K562 (cell line): ENCODE measurements around the gene TEX54. TPM values are rescaled to one million over a fixed set of nuclear protein-coding genes. Genes with fewer than 3 reads are reported as not detected.
"Not testable (repeated sequence)": the region's sequence is repeated elsewhere in the genome, so short reads cannot be mapped to it uniquely, and the experiment has no call there.

Experiments
- ATAC-seq: fragments of 200-7000 bp; cut with Tn5 transposase; 3 replicates; pipeline ENCODE4 v1.9.1; 2020; ENCODE audit warnings: moderate library complexity
- BruUV-seq: library from RNA; stranded (reverse); fragments of 400-500 nt; replicated peaks from 2 replicates; lab custom pipeline; 2021; lab: Mats Ljungman, UMichigan
- CTCF ChIA-PET: fragments of 300-600 bp; formaldehyde crosslinking; extraction: SDS; loops from one replicate; lab custom pipeline; 2021; ENCODE audit warnings: low intra/inter-chr PET ratio; lab: Yijun Ruan, JAX
- POLR2A ChIA-PET: fragments of 300-600, 350-650 bp; sonication (Branson Sonifier 250); formaldehyde crosslinking; extraction: SDS; loops from one replicate; lab custom pipeline; 2021; ENCODE audit warnings: antibody characterized with exemption, inconsistent platforms; lab: Yijun Ruan, JAX
- DNase-seq, 4 experiments: peaks; one replicate each; pipeline versions ENCODE4 v3.0.0 to v3.0.0-alpha.2; 2011 to 2018; ENCODE audit warnings: low spot score in 3 of 4, mixed read lengths in 3 of 4; ENCODE audit errors: extremely low read depth in 1 of 4
- FAIRE-seq: peaks from 2 replicates; lab custom pipeline; 2011; peaks lifted over from hg19 to GRCh38; lab: Jason Lieb, UNC
- H2AFZ ChIP-seq: 2 replicates; pipeline ENCODE4 v1.6.0; 2011; ENCODE audit warnings: low read depth, low read length, control low read depth, inconsistent platforms
- H3K27ac ChIP-seq: fragments of 200-600 bp; 3 replicates; pipeline ENCODE4 v1.8.0; 2011; ENCODE audit warnings: low read depth, mild to moderate bottlenecking, control low read depth, inconsistent platforms, low read length, moderate library complexity, mixed read lengths; ENCODE audit errors: extremely low read depth
- H3K27me3 ChIP-seq, 2 experiments: fragments of 300-600 bp in 1 of 2; 2 replicates in 1 of 2; 3 replicates in 1 of 2; pipeline versions ENCODE4 v1.6.0 to v1.8.0; 2011; ENCODE audit warnings: inconsistent platforms in 2 of 2, low read length in 2 of 2, mild to moderate bottlenecking in 1 of 2, mixed read lengths in 1 of 2, moderate library complexity in 1 of 2; ENCODE audit not compliant: control insufficient read depth in 2 of 2, insufficient read depth in 2 of 2
- H3K36me3 ChIP-seq: fragments of 300-600 bp; 3 replicates; pipeline ENCODE4 v1.8.0; 2011; ENCODE audit warnings: mild to moderate bottlenecking, low read length, inconsistent platforms; ENCODE audit not compliant: control insufficient read depth, insufficient read depth
- H3K4me1 ChIP-seq, 2 experiments: fragments of 200-600 bp in 1 of 2; replicated peaks in 1 of 2; 2 replicates in 1 of 2; 3 replicates in 1 of 2; pipeline versions ENCODE4 v1.5.1 to v1.8.0; 2011; ENCODE audit warnings: inconsistent platforms in 2 of 2, low read length in 2 of 2, mild to moderate bottlenecking in 1 of 2, mixed read lengths in 1 of 2, moderate library complexity in 1 of 2; ENCODE audit not compliant: control insufficient read depth in 2 of 2, insufficient read depth in 2 of 2
- H3K4me2 ChIP-seq: 2 replicates; pipeline ENCODE4 v1.6.1; 2011; ENCODE audit warnings: low read length, control low read depth, inconsistent platforms, mixed read lengths; ENCODE audit not compliant: insufficient read depth
- H3K4me3 ChIP-seq: fragments of 200-600 bp; sonication (generic), shearing (Covaris generic); 2 replicates; pipeline ENCODE4 v1.5.1; 2016; ENCODE audit warnings: control low read depth, inconsistent platforms
- H3K79me2 ChIP-seq: fragments of 200-600 bp; 3 replicates; pipeline ENCODE4 v1.8.0; 2011; ENCODE audit warnings: low read length, inconsistent platforms; ENCODE audit not compliant: control insufficient read depth, insufficient read depth
- H3K9ac ChIP-seq, 2 experiments: 2 replicates each; pipeline versions ENCODE4 v1.6.0 to v1.6.1; 2011; ENCODE audit warnings: low read depth in 2 of 2, low read length in 2 of 2, control low read depth in 1 of 2, inconsistent platforms in 1 of 2, mild to moderate bottlenecking in 1 of 2, mixed read lengths in 1 of 2; ENCODE audit not compliant: insufficient read depth in 1 of 2
- H3K9me1 ChIP-seq: one replicate; pipeline ENCODE4 v1.6.0; 2011; ENCODE audit warnings: inconsistent platforms, mild to moderate bottlenecking, low read length, moderate library complexity; ENCODE audit not compliant: control insufficient read depth, insufficient read depth
- H3K9me3 ChIP-seq: replicated peaks from 2 replicates; pipeline ENCODE4 v1.5.1; 2011; ENCODE audit warnings: low read depth, low read length, inconsistent platforms; ENCODE audit not compliant: control insufficient read depth, insufficient read depth
- H4K20me1 ChIP-seq: replicated peaks from 2 replicates; pipeline ENCODE4 v1.6.1; 2011; ENCODE audit warnings: low read length, inconsistent platforms, mixed read lengths; ENCODE audit not compliant: control insufficient read depth, insufficient read depth
- BRCA1 ChIP-seq, 2 experiments: fragments of 450-650 bp in 1 of 2; sonication (generic) in 1 of 2; formaldehyde crosslinking in 1 of 2; IDR thresholded peaks; 2 replicates each; pipeline versions ENCODE4 v1.5.0 to v1.6.1; 2017 to 2020; ENCODE audit warnings: mild to moderate bottlenecking in 1 of 2, missing genetic modification reagents in 1 of 2
- FOXK1 ChIP-seq: sonication (generic); formaldehyde crosslinking; IDR thresholded peaks from 2 replicates; pipeline ENCODE4 v1.8.0; 2022; ENCODE audit warnings: missing genetic modification reagents, mild to moderate bottlenecking, borderline replicate concordance
- POLR2G ChIP-seq: fragments of 200-400 bp; formaldehyde crosslinking; IDR thresholded peaks from 2 replicates; pipeline ENCODE4 v1.6.1; 2017; ENCODE audit warnings: low read depth, mild to moderate bottlenecking, antibody characterized with exemption, low read length, moderate library complexity
- RBM14 ChIP-seq: fragments of 200-400 bp; formaldehyde crosslinking; IDR thresholded peaks from 2 replicates; pipeline ENCODE4 v1.6.1; 2018; ENCODE audit warnings: low read depth, mild to moderate bottlenecking, low read length, moderate library complexity, borderline replicate concordance; ENCODE audit not compliant: insufficient read depth
- ZFX ChIP-seq: sonication (generic); formaldehyde crosslinking; IDR thresholded peaks from 2 replicates; pipeline ENCODE4 v1.8.0; 2022; ENCODE audit warnings: mild to moderate bottlenecking, missing genetic modification reagents, moderate library complexity
- ZNF274 ChIP-seq: IDR thresholded peaks from 2 replicates; pipeline ENCODE4 v1.6.1; 2011; ENCODE audit warnings: low read depth, mild to moderate bottlenecking, low read length, moderate library complexity, borderline replicate concordance
- WGBS: fragments of 100-300 bp; shearing (Covaris generic); methylation state at CpG from one replicate; pipeline ENCODE4 v1.1.6; 2016; ENCODE audit warnings: low coverage, mixed read lengths; ENCODE audit not compliant: insufficient coverage; ENCODE audit errors: missing lambda C conversion rate; 5-methylcytosine and 5-hydroxymethylcytosine counted together
- in situ Hi-C: fragments of 300-500 bp; cut with MboI; formaldehyde crosslinking; loops from 4 replicates; pipeline ENCODE4 v1.15.0; 2018; ENCODE audit warnings: inconsistent platforms, mixed read lengths
- intact Hi-C: fragments of 100-400 bp; cut with micrococcal nuclease; formaldehyde crosslinking; loops from 2 replicates; pipeline ENCODE4 v1.14.2; 2022
- polyA plus RNA-seq, 8 experiments: library from polyadenylated mRNA; depleted of rRNA in 4 of 8; stranded (reverse) in 5 of 8; unstranded in 3 of 8; fragments of >200 nt; fragmentation: Nextera tagmentation in 2 of 8; fragmentation: Illumina TruSeq in 1 of 8; extraction: Ambion mirVana in 2 of 8; extraction: Trizol in 1 of 8; gene quantifications; 2 replicates each; pipeline versions ENCODE4 v1.2.1 to v1.2.3, GENCODE V29; 2011 to 2014; ENCODE audit warnings: inconsistent platforms in 1 of 8, missing spikeins in 1 of 8
- total RNA-seq, 7 experiments: library from RNA; depleted of rRNA in 6 of 7; stranded (reverse); fragments of >200 nt in 6 of 7; fragmentation: Illumina TruSeq in 2 of 7; extraction: Trizol in 2 of 7; gene quantifications; 2 replicates each; pipeline versions ENCODE4 v1.2.1 to v1.2.3, GENCODE V29; 2011 to 2021; ENCODE audit warnings: low replicate concordance in 1 of 7
- TF ChIP-seq, protein P1 (sequence below): sonication (generic); formaldehyde crosslinking; IDR thresholded peaks from 2 replicates; pipeline ENCODE4 v1.8.1; 2023; ENCODE audit warnings: mild to moderate bottlenecking, missing genetic modification reagents
- TF ChIP-seq, protein P2 (sequence below): fragments of 200-400 bp; formaldehyde crosslinking; IDR thresholded peaks from 2 replicates; pipeline ENCODE4 v1.6.1; 2017; ENCODE audit warnings: mild to moderate bottlenecking, low read depth, low read length, moderate library complexity

Gene TEX54
- total and polyA plus RNA-seq, 9 of the 15 experiments (the other 6 are each of a cell fraction or from before 2014, with no cell fraction given): not detected

DNA sequence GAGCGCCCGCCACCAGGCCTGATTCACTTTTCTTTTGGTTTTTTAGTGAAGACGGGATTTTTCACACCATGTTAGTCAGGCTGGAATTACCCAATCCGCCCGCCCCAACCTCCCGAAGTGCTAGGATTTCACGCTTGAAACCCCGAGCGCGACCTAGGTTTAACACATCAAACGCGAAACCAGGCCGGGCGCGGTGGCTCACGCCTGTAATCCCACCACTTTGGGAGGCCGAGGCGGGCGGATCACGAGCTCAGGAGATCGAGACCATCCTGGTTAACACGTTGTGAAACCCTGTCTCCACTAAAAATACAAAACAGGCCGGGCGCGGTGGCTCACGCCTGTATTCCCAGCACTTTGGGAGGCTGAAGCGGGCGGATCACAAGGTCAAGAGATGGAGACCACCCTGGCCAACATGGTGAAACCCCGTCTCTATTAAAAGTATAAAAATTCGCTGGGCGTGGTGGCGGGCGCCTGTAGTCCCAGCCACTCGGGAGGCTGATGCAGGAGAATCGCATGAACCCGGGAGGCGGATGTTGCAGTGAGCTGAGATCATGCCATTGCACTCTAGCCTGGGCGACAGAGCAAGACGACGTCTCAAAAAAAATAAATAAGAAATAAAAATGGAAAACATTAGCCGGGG is 8.2 kb upstream of the TEX54 start:
- Histone ChIP-seq H3K9ac (peak overlapping the region; percentile 86 to 87), H3K27ac (peak overlapping the region; percentile 77), H3K4me1 (peaks cover 8 to 19% of the 10 kb centered on the region in 2 experiments; a peak in 3 of 5 replicates), H3K79me2 (peaks cover 37% of the 10 kb centered on the region), H3K4me2 (peak overlapping the region; percentile 92), H3K4me3 (peak overlapping the region; percentile 93), H3K36me3 (peaks cover 22% of the 10 kb centered on the region; the same call in 2 of the 3 replicates), H2AFZ (peak overlapping the region; percentile 50)
- DNase-seq: peak in 3 of 4 experiments; percentile 27 to 81 (median 40)
- FAIRE-seq; BruUV-seq; H3K27me3 ChIP-seq; H3K9me3 ChIP-seq; H4K20me1 ChIP-seq; H3K9me1 ChIP-seq; in situ Hi-C loops; TF ChIP-seq BRCA1 (IDR thresholded peaks at IDR 0.05): not testable (repeated sequence)
- 1% methylated on average over 41 of the region's 41 CpGs for WGBS
- intact Hi-C loops: loop anchor here (1.0 to 10.0 kb wide), 9 partner anchors 16 to 444 kb away; partner anchors contain the start of genes C11orf98, CSKMT, HNRNPUL2 and NXF1
- ATAC-seq: peak; percentile 27
- POLR2A ChIA-PET: interaction anchor here (0.6 to 4.1 kb wide), 70 partner anchors 9 to 1866 kb away, joined by 3 to 403 read pairs (median 7); partner anchors contain the start of genes BSCL2, C11orf98, CSKMT and EEF1G
- CTCF ChIA-PET: interaction anchor here (0.6 kb wide), 1 partner anchor 54 kb away, joined by 3 read pairs; the partner anchor contains the start of gene TMEM179B
- peak; percentile 90; the same call in 1 of the 2 replicates for TF ChIP-seq FOXK1 (CRISPR knock-in tag)
- TF ChIP-seq, protein P1, sequence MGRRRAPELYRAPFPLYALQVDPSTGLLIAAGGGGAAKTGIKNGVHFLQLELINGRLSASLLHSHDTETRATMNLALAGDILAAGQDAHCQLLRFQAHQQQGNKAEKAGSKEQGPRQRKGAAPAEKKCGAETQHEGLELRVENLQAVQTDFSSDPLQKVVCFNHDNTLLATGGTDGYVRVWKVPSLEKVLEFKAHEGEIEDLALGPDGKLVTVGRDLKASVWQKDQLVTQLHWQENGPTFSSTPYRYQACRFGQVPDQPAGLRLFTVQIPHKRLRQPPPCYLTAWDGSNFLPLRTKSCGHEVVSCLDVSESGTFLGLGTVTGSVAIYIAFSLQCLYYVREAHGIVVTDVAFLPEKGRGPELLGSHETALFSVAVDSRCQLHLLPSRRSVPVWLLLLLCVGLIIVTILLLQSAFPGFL (CRISPR knock-in tag): peak; percentile 95; the same call in 1 of the 2 replicates
- TF ChIP-seq ZNF274: 0 out of 2 replicates have a peak, but pooled peaks have one; percentile 62
- 0 out of 2 replicates have a peak, but pooled peaks have one; percentile 62 for TF ChIP-seq BRCA1 (CRISPR knock-in tag; IDR thresholded peaks at IDR 0.05)
- peak; percentile 71 for TF ChIP-seq ZFX
- peak; percentile 95 for TF ChIP-seq POLR2G
- 0 out of 2 replicates have a peak, but pooled peaks have one; percentile 92 for TF ChIP-seq RBM14
- TF ChIP-seq, protein P2, sequence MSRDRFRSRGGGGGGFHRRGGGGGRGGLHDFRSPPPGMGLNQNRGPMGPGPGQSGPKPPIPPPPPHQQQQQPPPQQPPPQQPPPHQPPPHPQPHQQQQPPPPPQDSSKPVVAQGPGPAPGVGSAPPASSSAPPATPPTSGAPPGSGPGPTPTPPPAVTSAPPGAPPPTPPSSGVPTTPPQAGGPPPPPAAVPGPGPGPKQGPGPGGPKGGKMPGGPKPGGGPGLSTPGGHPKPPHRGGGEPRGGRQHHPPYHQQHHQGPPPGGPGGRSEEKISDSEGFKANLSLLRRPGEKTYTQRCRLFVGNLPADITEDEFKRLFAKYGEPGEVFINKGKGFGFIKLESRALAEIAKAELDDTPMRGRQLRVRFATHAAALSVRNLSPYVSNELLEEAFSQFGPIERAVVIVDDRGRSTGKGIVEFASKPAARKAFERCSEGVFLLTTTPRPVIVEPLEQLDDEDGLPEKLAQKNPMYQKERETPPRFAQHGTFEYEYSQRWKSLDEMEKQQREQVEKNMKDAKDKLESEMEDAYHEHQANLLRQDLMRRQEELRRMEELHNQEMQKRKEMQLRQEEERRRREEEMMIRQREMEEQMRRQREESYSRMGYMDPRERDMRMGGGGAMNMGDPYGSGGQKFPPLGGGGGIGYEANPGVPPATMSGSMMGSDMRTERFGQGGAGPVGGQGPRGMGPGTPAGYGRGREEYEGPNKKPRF: peak; percentile 47; the same call in 1 of the 2 replicates
